ENCODE measurements around the gene TMEM259. TPM values are rescaled to one million over a fixed set of nuclear protein-coding genes. Genes with fewer than 3 reads are reported as not detected.

The TMEM259 gene
- total RNA-seq, 2 donors from 2014 or later: 183 to 267 TPM

DNA sequence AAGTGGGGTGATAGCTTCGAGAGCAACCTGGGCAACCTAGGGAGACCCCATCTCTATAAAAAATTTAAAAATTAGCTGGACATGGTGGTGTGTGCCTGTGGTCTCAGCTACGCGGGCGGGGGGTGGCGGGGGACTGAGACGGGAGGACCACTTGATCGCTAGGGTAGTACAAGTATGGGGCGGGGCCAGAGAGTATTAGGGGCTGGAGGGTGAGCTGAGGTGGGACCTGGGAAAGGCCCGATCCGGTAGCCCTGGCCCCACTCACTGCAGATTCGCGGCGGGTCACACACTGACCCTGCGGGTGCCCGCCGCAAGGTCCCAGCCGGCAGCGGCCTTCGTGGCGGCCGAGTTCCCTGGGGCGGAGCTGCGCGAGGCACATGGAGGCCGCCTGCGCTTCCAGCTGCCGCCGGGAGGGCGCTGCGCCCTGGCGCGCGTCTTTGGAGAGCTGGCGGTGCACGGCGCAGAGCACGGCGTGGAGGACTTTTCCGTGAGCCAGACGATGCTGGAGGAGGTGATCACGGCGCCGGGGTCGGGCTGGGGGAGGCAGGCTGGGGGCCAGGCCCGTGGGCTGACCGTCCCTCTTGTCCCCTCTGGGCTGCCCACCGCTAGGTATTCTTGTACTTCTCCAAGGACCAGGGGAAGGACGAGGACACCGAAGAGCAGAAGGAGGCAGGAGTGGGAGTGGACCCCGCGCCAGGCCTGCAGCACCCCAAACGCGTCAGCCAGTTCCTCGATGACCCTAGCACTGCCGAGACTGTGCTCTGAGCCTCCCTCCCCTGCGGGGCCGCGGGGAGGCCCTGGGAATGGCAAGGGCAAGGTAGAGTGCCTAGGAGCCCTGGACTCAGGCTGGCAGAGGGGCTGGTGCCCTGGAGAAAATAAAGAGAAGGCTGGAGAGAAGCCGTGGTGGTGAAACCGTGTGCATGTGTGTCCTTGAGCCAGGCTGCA lies 44.0 kb upstream of the TMEM259 start:
- DNase-seq (ENCODE audit: low spot score): no peak
- Histone ChIP-seq H3K4me3 (no peak overlapping the region), H3K27ac (no peak overlapping the region), H3K9me3 (no peaks in the 10 kb centered on the region), H3K27me3 (replicated peaks; ENCODE audit: insufficient read depth) (no peaks in the 10 kb centered on the region), H3K36me3 (no peaks in the 10 kb centered on the region), H3K4me1 (ENCODE audit: control insufficient read depth in 1 of 2, low read depth in 2 of 2) (peaks cover 12 to 46% of the 10 kb centered on the region in 2 donors)
- ATAC-seq (ENCODE audit: insufficient number of reproducible peaks, low FRiP score, low read depth): no peak
- TF ChIP-seq, protein P1, sequence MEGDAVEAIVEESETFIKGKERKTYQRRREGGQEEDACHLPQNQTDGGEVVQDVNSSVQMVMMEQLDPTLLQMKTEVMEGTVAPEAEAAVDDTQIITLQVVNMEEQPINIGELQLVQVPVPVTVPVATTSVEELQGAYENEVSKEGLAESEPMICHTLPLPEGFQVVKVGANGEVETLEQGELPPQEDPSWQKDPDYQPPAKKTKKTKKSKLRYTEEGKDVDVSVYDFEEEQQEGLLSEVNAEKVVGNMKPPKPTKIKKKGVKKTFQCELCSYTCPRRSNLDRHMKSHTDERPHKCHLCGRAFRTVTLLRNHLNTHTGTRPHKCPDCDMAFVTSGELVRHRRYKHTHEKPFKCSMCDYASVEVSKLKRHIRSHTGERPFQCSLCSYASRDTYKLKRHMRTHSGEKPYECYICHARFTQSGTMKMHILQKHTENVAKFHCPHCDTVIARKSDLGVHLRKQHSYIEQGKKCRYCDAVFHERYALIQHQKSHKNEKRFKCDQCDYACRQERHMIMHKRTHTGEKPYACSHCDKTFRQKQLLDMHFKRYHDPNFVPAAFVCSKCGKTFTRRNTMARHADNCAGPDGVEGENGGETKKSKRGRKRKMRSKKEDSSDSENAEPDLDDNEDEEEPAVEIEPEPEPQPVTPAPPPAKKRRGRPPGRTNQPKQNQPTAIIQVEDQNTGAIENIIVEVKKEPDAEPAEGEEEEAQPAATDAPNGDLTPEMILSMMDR (IDR thresholded peaks at IDR 0.05): peak; percentile 97

DNA sequence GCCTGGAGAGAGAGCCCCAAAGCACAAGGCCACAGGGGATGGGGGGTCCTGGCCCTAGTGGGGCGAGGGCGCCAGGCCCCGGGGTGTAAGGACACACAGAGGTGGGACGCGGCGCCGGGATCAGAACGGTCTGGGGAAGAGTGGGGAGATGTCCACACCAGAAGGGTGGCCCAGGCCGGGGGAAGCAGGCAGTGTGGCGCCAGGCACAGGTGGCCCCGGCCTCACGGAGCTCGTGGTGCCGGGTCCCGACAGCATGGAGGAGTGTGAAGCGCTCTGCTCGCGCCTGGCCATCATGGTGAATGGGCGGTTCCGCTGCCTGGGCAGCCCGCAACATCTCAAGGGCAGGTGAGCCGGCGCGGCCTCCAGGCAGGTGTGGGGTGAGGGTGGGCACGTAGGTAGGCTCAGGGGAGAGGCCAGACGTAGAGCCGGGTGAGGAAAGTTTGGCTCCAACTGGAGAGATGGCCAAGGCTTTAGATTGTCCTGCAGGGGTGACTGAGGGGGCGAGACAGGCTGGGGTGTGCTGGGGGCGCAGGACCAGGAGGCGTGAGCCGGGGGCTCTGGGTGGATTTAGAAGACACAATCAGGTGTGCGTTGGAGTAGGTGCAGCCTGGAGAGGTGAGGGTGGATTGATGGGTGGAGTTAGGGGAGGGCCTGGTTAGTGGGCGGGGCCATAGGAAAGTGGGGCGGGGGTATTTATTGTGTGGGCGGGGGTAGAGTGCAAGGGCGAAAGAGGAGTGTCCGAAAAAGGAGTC lies 43.2 kb upstream of the TMEM259 start:
- TF ChIP-seq, protein P1 (IDR thresholded peaks at IDR 0.05): no peak
- Histone ChIP-seq H3K9me3 (no peaks in the 10 kb centered on the region), H3K4me3 (no peak overlapping the region), H3K4me1 (ENCODE audit: control insufficient read depth in 1 of 2, low read depth in 2 of 2) (peaks cover 8 to 40% of the 10 kb centered on the region in 2 donors), H3K27ac (no peak overlapping the region), H3K36me3 (no peaks in the 10 kb centered on the region), H3K27me3 (replicated peaks; ENCODE audit: insufficient read depth) (no peaks in the 10 kb centered on the region)
- ATAC-seq (ENCODE audit: insufficient number of reproducible peaks, low FRiP score, low read depth): no peak
- DNase-seq (ENCODE audit: low spot score): no peak

DNA sequence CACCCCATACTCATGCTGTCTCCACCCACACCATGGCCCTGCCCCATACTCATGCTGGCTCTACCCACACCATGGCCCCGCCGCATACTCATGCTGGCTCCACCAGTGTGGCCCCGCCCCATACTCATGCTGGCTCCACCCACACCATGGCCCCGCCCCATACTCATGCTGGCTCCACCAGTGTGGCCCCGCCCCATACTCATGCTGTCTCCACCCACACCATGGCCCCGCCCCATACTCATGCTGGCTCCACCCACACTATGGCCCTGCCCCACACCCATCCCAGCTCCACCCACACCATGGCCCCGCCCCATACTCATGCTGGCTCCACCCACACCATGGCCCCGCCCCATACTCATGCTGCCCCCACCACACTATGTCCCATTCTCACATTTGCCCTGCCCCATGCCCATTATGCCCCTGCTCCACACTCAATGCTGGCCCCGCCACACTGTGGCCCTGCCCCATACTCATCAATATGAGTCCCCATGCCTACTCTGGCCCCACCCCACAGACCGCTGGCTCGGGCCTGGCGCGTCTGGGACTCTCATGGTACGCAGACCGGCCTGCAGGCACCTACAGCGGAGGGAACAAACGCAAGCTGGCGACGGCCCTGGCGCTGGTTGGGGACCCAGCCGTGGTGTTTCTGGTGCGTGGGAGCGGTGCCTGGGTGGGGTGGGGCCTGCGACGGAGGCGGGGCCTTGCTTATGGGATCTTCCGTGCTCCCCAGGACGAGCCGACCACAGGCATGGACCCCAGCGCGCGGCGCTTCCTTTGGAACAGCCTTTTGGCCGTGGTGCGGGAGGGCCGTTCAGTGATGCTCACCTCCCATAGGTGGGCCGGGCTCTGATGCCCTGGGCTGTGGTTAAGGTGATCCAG lies 42.3 kb upstream of the TMEM259 start:
- DNase-seq (ENCODE audit: low spot score) (no peak), ATAC-seq (ENCODE audit: insufficient number of reproducible peaks, low FRiP score, low read depth) (no peak)
- Histone ChIP-seq H3K9me3 (peaks cover 6% of the 10 kb centered on the region), H3K36me3 (no peaks in the 10 kb centered on the region), H3K27ac (no peak overlapping the region), H3K4me3 (no peak overlapping the region), H3K4me1 (ENCODE audit: control insufficient read depth in 1 of 2, low read depth in 2 of 2) (peaks cover 8 to 34% of the 10 kb centered on the region in 2 donors), H3K27me3 (replicated peaks; ENCODE audit: insufficient read depth) (no peaks in the 10 kb centered on the region)
- TF ChIP-seq, protein P1 (IDR thresholded peaks at IDR 0.05): no peak

DNA sequence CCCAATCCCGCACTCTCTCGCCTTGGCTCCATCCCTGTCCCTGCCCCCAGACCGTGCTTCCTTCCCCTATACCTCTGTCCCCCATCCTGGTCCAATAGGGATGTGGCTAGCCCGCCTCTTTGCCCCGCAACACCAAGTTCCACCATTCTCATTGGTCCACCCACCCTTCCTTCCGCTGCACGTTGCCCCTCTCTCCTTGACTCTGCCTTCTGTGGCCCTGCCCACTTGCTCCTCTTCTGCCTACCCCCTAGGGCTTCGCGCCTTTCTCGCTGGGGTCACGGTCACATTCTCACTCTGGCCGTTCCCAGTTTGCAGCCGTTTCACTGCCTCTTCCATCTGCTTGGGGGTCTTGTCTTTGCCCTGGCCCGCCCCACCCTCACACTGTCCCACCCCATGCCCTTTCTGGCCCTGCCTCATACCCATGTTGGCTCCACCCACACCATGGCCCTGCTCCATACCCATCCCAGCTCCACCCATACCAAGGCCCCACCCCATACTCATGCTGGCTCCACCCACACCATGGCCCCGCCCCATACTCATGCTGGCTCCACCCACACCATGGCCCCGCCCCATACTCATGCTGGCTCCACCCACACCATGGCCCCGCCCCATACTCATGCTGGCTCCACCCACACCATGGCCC lies 41.6 kb upstream of the TMEM259 start:
- ATAC-seq (ENCODE audit: insufficient number of reproducible peaks, low FRiP score, low read depth): no peak
- no peak for DNase-seq (ENCODE audit: low spot score)
- no peaks in the 10 kb centered on the region for H3K36me3 ChIP-seq
- H3K4me1 ChIP-seq (ENCODE audit: control insufficient read depth in 1 of 2, low read depth in 2 of 2): peaks cover 8 to 30% of the 10 kb centered on the region in 2 donors
- H3K27me3 ChIP-seq (replicated peaks; ENCODE audit: insufficient read depth): no peaks in the 10 kb centered on the region
- no peak overlapping the region for H3K27ac ChIP-seq
- peaks cover 12% of the 10 kb centered on the region for H3K9me3 ChIP-seq
- H3K4me3 ChIP-seq: no peak overlapping the region
- TF ChIP-seq, protein P1 (IDR thresholded peaks at IDR 0.05): no peak

All from thoracic aorta (tissue), 2 donors.